HEK293 (cell line): ENCODE measurements around the gene TECPR2.

Experiments used
- BCL11A ChIP-seq: fragments of 450-650 bp; formaldehyde crosslinking; IDR thresholded peaks from 2 replicates; pipeline ENCODE4 v1.5.1; 2016; ENCODE audit warnings: low read depth, missing biosample characterization, missing genetic modification characterization
- GLIS1 ChIP-seq: fragments of 450-650 bp; formaldehyde crosslinking; IDR thresholded peaks from 2 replicates; pipeline ENCODE4 v1.5.1; 2016; ENCODE audit warnings: missing biosample characterization, missing genetic modification characterization
- MYNN ChIP-seq: fragments of 450-650 bp; formaldehyde crosslinking; IDR thresholded peaks from 2 replicates; pipeline ENCODE4 v1.5.1; 2016; ENCODE audit warnings: missing biosample characterization, missing genetic modification characterization, borderline replicate concordance
- PRDM1 ChIP-seq: fragments of 450-650 bp; formaldehyde crosslinking; IDR thresholded peaks from 2 replicates; pipeline ENCODE4; 2016; ENCODE audit warnings: missing biosample characterization, missing genetic modification characterization
- SALL2 ChIP-seq: fragments of 450-650 bp; formaldehyde crosslinking; IDR thresholded peaks from 2 replicates; pipeline ENCODE4 v1.5.0; 2017; ENCODE audit warnings: missing biosample characterization, mild to moderate bottlenecking, missing genetic modification characterization, borderline replicate concordance
- SCRT1 ChIP-seq: fragments of 450-650 bp; formaldehyde crosslinking; IDR thresholded peaks from 2 replicates; pipeline ENCODE4 v1.5.1; 2016; ENCODE audit warnings: missing biosample characterization, missing genetic modification characterization, borderline replicate concordance
- ZBTB17 ChIP-seq: fragments of 450-650 bp; formaldehyde crosslinking; IDR thresholded peaks from 2 replicates; pipeline ENCODE4 v1.5.1; 2016; ENCODE audit warnings: missing biosample characterization, missing genetic modification characterization
- ZBTB20 ChIP-seq: fragments of 450-650 bp; formaldehyde crosslinking; IDR thresholded peaks from 2 replicates; pipeline ENCODE4 v1.5.1; 2016; ENCODE audit warnings: missing biosample characterization, missing genetic modification characterization
- ZBTB7A ChIP-seq: fragments of 450-650 bp; formaldehyde crosslinking; IDR thresholded peaks from 2 replicates; pipeline ENCODE4 v1.5.1; 2016; ENCODE audit warnings: low read depth, missing biosample characterization, missing genetic modification characterization
- ZNF148 ChIP-seq: fragments of 450-650 bp; formaldehyde crosslinking; IDR thresholded peaks from 2 replicates; pipeline ENCODE4 v1.5.0; 2017; ENCODE audit warnings: missing biosample characterization, missing genetic modification characterization, borderline replicate concordance
- ZNF157 ChIP-seq: fragments of 450-650 bp; formaldehyde crosslinking; IDR thresholded peaks from 2 replicates; pipeline ENCODE4 v1.5.1; 2016; ENCODE audit warnings: missing biosample characterization, missing genetic modification characterization
- ZNF19 ChIP-seq: fragments of 450-650 bp; formaldehyde crosslinking; IDR thresholded peaks from 2 replicates; pipeline ENCODE4; 2016; ENCODE audit warnings: missing biosample characterization, missing genetic modification characterization, low read depth
- ZNF211 ChIP-seq: fragments of 450-650 bp; formaldehyde crosslinking; IDR thresholded peaks from 2 replicates; pipeline ENCODE4 v1.5.1; 2016; ENCODE audit warnings: low read depth, missing biosample characterization, missing genetic modification characterization
- ZNF214 ChIP-seq: fragments of 450-650 bp; formaldehyde crosslinking; IDR thresholded peaks from 2 replicates; pipeline ENCODE4 v1.5.1; 2017; ENCODE audit warnings: missing biosample characterization, mild to moderate bottlenecking, missing genetic modification characterization, borderline replicate concordance
- ZNF23 ChIP-seq: fragments of 450-650 bp; formaldehyde crosslinking; IDR thresholded peaks from 2 replicates; pipeline ENCODE4 v1.5.1; 2016; ENCODE audit warnings: missing biosample characterization, missing genetic modification characterization, borderline replicate concordance
- ZNF239 ChIP-seq: fragments of 450-650 bp; formaldehyde crosslinking; IDR thresholded peaks from 2 replicates; pipeline ENCODE4 v1.5.1; 2016; ENCODE audit warnings: missing biosample characterization, missing genetic modification characterization
- ZNF248 ChIP-seq: fragments of 450-650 bp; formaldehyde crosslinking; IDR thresholded peaks from 2 replicates; pipeline ENCODE4 v1.5.1; 2017; ENCODE audit warnings: missing biosample characterization, missing genetic modification characterization
- ZNF266 ChIP-seq: fragments of 450-650 bp; formaldehyde crosslinking; IDR thresholded peaks from 2 replicates; pipeline ENCODE4 v1.5.1; 2016; ENCODE audit warnings: missing biosample characterization, missing genetic modification characterization, low read depth
- ZNF280D ChIP-seq: fragments of 450-650 bp; formaldehyde crosslinking; IDR thresholded peaks from 2 replicates; pipeline ENCODE4 v1.5.1; 2016; ENCODE audit warnings: missing biosample characterization, missing genetic modification characterization
- ZNF335 ChIP-seq: fragments of 450-650 bp; formaldehyde crosslinking; conservative IDR thresholded peaks from 2 replicates; pipeline ENCODE4 v1.5.1; 2016; ENCODE audit warnings: missing biosample characterization, missing genetic modification characterization
- ZNF354C ChIP-seq: fragments of 450-650 bp; formaldehyde crosslinking; IDR thresholded peaks from 2 replicates; pipeline ENCODE4 v1.5.1; 2016; ENCODE audit warnings: missing biosample characterization, missing genetic modification characterization, low read depth, borderline replicate concordance
- ZNF366 ChIP-seq: fragments of 450-650 bp; formaldehyde crosslinking; conservative IDR thresholded peaks from 2 replicates; pipeline ENCODE4 v1.5.1; 2016; ENCODE audit warnings: missing biosample characterization, missing genetic modification characterization
- ZNF423 ChIP-seq: fragments of 450-650 bp; formaldehyde crosslinking; IDR thresholded peaks from 2 replicates; pipeline ENCODE4 v1.5.1; 2016; ENCODE audit warnings: missing biosample characterization, missing genetic modification characterization
- ZNF433 ChIP-seq: fragments of 450-650 bp; formaldehyde crosslinking; IDR thresholded peaks from 2 replicates; pipeline ENCODE4 v1.5.1; 2016; ENCODE audit warnings: missing biosample characterization, missing genetic modification characterization, low read depth
- ZNF473 ChIP-seq: fragments of 450-650 bp; formaldehyde crosslinking; IDR thresholded peaks from 2 replicates; pipeline ENCODE4 v1.5.1; 2017; ENCODE audit warnings: missing biosample characterization, missing genetic modification characterization
- ZNF510 ChIP-seq: fragments of 450-650 bp; formaldehyde crosslinking; IDR thresholded peaks from 2 replicates; pipeline ENCODE4 v1.5.1; 2018; ENCODE audit warnings: mild to moderate bottlenecking, missing genetic modification characterization, missing biosample characterization; ENCODE audit not compliant: insufficient replicate concordance
- ZNF530 ChIP-seq: fragments of 450-650 bp; formaldehyde crosslinking; IDR thresholded peaks from 2 replicates; pipeline ENCODE4 v1.5.1; 2016; ENCODE audit warnings: low read depth, missing biosample characterization, missing genetic modification characterization
- ZNF548 ChIP-seq: fragments of 450-650 bp; formaldehyde crosslinking; IDR thresholded peaks from 2 replicates; pipeline ENCODE4 v1.5.1; 2016; ENCODE audit warnings: missing biosample characterization, missing genetic modification characterization
- ZNF677 ChIP-seq: fragments of 450-650 bp; IDR thresholded peaks from 2 replicates; pipeline ENCODE4 v1.5.0; 2018; ENCODE audit warnings: missing biosample characterization, mild to moderate bottlenecking, missing genetic modification characterization, moderate library complexity
- ZNF704 ChIP-seq: fragments of 450-650 bp; formaldehyde crosslinking; IDR thresholded peaks from 2 replicates; pipeline ENCODE4 v1.5.1; 2016; ENCODE audit warnings: missing biosample characterization, missing genetic modification characterization
- ZNF777 ChIP-seq: fragments of 450-650 bp; formaldehyde crosslinking; IDR thresholded peaks from 2 replicates; pipeline ENCODE4 v1.5.1; 2017; ENCODE audit warnings: missing biosample characterization, missing genetic modification characterization, borderline replicate concordance
- ZNF843 ChIP-seq: fragments of 450-650 bp; formaldehyde crosslinking; IDR thresholded peaks from 2 replicates; pipeline ENCODE4 v1.5.1; 2016; ENCODE audit warnings: missing biosample characterization, missing genetic modification characterization
- TF ChIP-seq, protein P1 (sequence below): fragments of 450-650 bp; formaldehyde crosslinking; optimal IDR thresholded peaks from 2 replicates; pipeline ENCODE3; 2016; ENCODE audit warnings: missing biosample characterization, mild to moderate bottlenecking, missing genetic modification characterization

The TECPR2 gene

GRCh38 chr14:102516531-102517391 lies 154.0 kb downstream of the TECPR2 start (continued):
- TF ChIP-seq ZNF335 (tag by site-specific recombination) (peak; percentile 84), ZNF148 (tag by site-specific recombination) (no peak), ZNF19 (tag by site-specific recombination) (no peak), ZNF239 (tag by site-specific recombination) (no peak), GLIS1 (tag by site-specific recombination) (no peak), SCRT1 (tag by site-specific recombination) (no peak), ZNF704 (no peak), SALL2 (tag by site-specific recombination) (no peak), BCL11A (tag by site-specific recombination) (peak; percentile 68; the same call in 1 of the 2 replicates), ZNF23 (no peak), ZNF280D (no peak), ZNF777 (tag by site-specific recombination) (no peak; the same call in 1 of the 2 replicates), ZNF510 (tag by site-specific recombination) (no peak), ZBTB7A (peak; percentile 50; the same call in 1 of the 2 replicates), ZNF548 (tag by site-specific recombination) (no peak), ZNF211 (tag by site-specific recombination) (no peak), ZNF354C (no peak), ZNF530 (no peak), ZNF677 (tag by site-specific recombination) (no peak), ZNF157 (tag by site-specific recombination) (no peak), ZNF214 (tag by site-specific recombination) (no peak), ZNF423 (tag by site-specific recombination) (peak; percentile 69), ZNF248 (tag by site-specific recombination) (no peak), ZNF473 (no peak), ZBTB17 (0 out of 2 replicates have a peak, but pooled peaks have one; percentile 17), MYNN (no peak), ZNF366 (tag by site-specific recombination) (no peak), ZNF843 (no peak), ZBTB20 (tag by site-specific recombination) (peak; percentile 59; the same call in 1 of the 2 replicates), ZNF266 (tag by site-specific recombination) (no peak), PRDM1 (0 out of 2 replicates have a peak, but pooled peaks have one; percentile 10), ZNF433 (no peak)
- TF ChIP-seq, protein P1, sequence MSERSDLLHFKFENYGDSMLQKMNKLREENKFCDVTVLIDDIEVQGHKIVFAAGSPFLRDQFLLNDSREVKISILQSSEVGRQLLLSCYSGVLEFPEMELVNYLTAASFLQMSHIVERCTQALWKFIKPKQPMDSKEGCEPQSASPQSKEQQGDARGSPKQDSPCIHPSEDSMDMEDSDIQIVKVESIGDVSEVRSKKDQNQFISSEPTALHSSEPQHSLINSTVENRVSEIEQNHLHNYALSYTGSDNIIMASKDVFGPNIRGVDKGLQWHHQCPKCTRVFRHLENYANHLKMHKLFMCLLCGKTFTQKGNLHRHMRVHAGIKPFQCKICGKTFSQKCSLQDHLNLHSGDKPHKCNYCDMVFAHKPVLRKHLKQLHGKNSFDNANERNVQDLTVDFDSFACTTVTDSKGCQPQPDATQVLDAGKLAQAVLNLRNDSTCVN (tag by site-specific recombination): peak; percentile 82
